Activated CD4-positive, CD25-positive, alpha-beta regulatory T cell treated with anti-CD3 and anti-CD28 coated beads, Interleukin-2, amount 50 U/mL, for 16 hours (primary cell): Measurements from ENCODE around the gene HOXC5.
A peak's percentile ranks its signal among the peaks of the same experiment; 100 is the strongest.

Experiments
- DNase-seq: peaks from one replicate; pipeline ENCODE4 v3.0.0-alpha.2; 2020; ENCODE audit warnings: low read depth, low spot score

The HOXC5 gene

GRCh38 chr12:54032627-54033100, at the start of gene HOXC5:
HOXC5 (plus strand) TSS chr12:54033050; CDS start chr12:54033123, 73 bp downstream.
- peak; percentile 6 for DNase-seq

GRCh38 chr12:53983568-53983949, 49.3 kb upstream of the HOXC5 start:
- no peak for DNase-seq

- no peak for DNase-seq
These were observed 48.8 kb upstream of the HOXC5 start for GRCh38 chr12:53983950-53984572.

- peak; percentile 48 for DNase-seq
These were observed 47.8 kb upstream of the HOXC5 start, which contains the start of gene HOXC10 for GRCh38 chr12:53984901-53985691. HOXC10 (plus strand) TSS chr12:53985146; CDS start chr12:53985260, 114 bp downstream.

- no peak for DNase-seq
These were observed 47.2 kb upstream of the HOXC5 start for GRCh38 chr12:53985692-53985993.

- no peak for DNase-seq
These were observed 46.7 kb upstream of the HOXC5 start for GRCh38 chr12:53985994-53986685.

GRCh38 chr12:53986686-53987483, 46.0 kb upstream of the HOXC5 start:
- DNase-seq = no peak

GRCh38 chr12:53987787-53988230, 45.0 kb upstream of the HOXC5 start:
- no peak for DNase-seq

- DNase-seq = no peak
These were observed 44.2 kb upstream of the HOXC5 start for GRCh38 chr12:53988541-53989226.

- no peak for DNase-seq
These were observed 43.4 kb upstream of the HOXC5 start for GRCh38 chr12:53989227-53990113.

GRCh38 chr12:53990311-53991076, 42.4 kb upstream of the HOXC5 start:
- no peak for DNase-seq

GRCh38 chr12:53991077-53991460, 41.8 kb upstream of the HOXC5 start:
- no peak for DNase-seq

GRCh38 chr12:53992377-53992889, 40.4 kb upstream of the HOXC5 start:
- no peak for DNase-seq

- no peak for DNase-seq
These were observed 39.5 kb upstream of the HOXC5 start for GRCh38 chr12:53993162-53994008.

GRCh38 chr12:53994009-53994263, 38.9 kb upstream of the HOXC5 start:
- no peak for DNase-seq

GRCh38 chr12:53994264-53995001, 38.4 kb upstream of the HOXC5 start:
- DNase-seq = no peak

- no peak for DNase-seq
These were observed 37.9 kb upstream of the HOXC5 start for GRCh38 chr12:53995002-53995377.
